HG02885 (cell line): ENCODE results near the gene ANKRD12.
"Not testable (repeated sequence)": the region's sequence is repeated elsewhere in the genome, so short reads cannot be mapped to it uniquely, and the experiment has no call there.

Experiments used
- ATAC-seq: cut with Tn5 transposase; IDR thresholded peaks from one replicate; pipeline ENCODE4 v1.9.1; 2021; ENCODE audit warnings: mild to moderate bottlenecking; ENCODE audit not compliant: unreplicated experiment, poor library complexity

Gene ANKRD12

DNA sequence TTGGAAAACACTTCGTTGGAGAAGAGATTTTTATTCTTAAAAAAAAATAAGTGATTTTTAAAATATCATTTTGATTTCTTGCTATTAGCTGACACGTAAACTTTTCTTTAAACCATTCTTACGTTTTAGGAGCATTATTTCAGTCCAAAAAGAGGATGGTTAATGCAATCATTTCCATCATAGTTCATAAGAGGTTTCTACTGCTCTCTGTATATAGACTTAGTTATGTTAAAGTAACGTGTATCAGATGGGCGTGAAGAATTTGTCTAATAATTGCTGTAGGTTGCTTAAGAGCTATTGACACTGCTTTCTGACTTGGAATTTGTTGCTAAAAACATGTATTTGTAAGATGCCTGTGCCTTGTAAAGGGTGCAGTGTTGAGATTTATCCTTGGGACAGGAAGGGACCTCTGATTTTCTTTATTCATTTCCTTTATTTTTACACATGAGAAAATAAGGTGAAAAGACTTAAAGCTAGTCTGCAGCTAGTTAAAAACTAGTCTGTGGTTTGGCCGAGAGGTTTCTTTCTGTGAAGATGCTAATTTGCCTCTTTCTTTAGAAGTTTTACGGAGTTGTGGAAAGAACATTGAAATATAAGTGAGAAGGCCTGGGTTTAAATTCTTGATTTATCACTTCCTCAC, 2.9 kb downstream of the ANKRD12 start:
- no peak for ATAC-seq

DNA sequence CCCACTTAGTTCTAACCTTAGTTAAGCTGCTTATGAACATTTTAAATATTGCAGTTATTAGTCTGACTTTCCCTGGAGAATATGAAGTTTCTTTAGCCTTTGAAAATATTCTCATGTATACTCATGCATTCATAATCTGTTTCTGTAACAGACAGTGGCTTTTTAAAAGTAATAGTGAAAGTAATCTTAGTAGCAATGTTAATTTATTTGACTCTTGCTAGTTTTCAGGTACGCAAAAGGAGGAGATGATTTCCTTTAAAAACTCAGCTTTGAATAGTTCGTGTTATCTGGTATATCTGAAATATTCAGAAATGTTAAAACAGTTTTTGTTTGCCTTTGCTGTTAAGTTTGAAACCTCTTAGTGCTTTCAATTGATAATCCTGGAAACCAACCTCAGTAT, 3.8 kb downstream of the ANKRD12 start:
- ATAC-seq: no peak

DNA sequence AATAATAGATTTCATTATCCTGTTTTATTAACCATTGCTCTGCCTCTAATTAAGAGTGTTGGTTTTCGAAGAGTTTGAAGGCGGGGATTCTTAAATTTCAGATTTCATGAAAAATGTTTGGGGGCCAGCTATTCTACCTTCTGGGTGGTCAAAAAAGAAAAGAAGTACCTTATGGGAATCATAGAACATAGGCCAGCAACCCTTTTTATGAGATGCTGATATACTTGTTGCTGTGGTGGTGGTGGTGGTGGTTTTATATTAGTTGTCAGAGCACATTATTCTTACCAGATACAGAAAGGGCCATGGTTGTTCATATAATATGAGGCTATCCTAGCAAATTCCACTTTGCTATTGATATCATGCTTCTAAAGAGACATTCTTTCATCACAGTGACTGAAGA, 4.4 kb downstream of the ANKRD12 start:
- no peak for ATAC-seq

DNA sequence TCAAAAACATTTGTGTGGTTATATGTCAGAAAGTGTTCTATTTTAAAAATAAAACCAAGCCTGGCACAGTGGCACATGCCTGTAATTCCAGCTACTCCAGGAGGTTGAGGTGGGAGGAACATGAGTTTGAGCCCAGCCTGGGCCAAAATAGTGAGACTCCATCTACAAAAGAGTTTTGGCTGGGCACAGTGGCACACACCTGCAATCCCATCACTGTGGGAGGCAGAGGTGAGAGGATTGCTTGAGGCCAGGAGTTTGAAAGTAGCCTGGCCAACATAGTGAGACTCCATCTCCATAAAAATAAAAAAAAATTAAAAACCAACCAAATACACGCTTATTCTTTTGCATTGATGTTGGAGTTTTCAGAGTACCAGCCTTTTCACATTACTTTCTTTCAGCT, 9.6 kb downstream of the ANKRD12 start:
- ATAC-seq: no peak

DNA sequence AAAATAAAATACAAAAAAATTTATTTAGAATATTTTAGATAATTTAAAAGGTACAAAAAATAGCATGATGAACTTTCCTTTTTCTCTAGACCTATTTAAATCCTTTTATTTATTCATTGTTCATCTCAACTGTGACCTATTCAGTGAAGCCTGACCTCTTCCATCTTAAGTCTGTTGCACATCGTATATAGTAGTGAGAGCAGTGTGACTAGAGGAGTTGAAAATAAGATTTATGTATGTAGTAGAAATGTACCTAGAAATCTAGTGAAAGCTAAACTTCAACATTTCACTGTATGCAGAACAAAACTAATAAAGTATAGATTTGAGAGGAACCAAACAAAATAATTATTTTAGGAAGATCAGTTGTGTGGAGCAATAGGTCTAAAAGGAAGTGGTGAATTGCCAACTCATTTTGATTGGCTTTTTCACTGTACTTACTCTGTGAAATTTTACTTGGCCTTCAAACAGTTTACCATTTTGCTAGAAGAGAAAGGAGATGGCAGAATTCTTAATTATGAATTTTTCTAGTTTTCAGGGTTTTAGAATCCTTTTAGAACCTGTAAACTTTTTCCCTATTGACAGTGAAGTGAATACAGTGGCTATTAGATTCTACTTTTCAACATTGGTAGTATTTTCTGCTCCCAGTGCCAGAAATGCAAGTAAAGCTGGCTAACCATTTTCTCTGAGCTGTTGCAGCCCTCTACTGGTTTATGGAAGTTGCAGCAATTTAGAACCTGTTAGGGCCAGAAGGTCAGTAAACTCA, 11.0 kb downstream of the ANKRD12 start:
- peak; percentile 51 for ATAC-seq

DNA sequence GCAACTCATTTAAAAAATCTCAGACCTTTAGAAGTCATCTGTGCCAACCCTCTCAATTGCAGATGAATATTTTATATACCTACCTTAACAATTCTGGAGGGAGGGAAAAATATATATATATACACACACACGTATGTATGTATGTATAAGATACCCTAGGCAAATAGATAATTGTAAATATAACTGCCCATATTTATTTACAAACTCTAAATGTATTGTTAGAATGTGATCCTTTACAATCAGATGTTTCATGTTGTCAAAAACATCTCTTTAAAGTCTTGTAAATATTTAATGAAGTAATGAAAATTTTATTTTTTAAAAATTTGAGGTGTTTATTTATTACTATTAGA, 11.6 kb downstream of the ANKRD12 start:
- ATAC-seq: no peak

DNA sequence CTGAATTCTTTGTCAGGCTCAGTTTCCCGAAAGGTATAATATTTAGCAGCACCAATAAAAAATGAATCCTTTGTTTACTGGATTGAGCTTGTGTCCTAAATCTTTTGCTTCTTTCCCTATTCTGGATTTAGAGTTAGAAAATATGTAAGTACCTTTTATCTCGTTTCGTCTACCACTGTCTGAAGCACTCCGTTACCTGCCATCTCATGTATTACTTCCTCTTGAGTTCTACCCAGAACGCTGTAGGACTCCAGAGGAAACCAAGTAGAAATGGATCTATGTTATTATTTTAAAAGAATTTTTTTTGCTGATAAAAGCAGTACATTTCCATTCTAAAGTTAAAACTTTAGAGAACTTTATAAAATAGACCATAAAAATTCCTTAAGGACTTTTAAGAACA, 13.5 kb downstream of the ANKRD12 start:
- ATAC-seq: no peak

DNA sequence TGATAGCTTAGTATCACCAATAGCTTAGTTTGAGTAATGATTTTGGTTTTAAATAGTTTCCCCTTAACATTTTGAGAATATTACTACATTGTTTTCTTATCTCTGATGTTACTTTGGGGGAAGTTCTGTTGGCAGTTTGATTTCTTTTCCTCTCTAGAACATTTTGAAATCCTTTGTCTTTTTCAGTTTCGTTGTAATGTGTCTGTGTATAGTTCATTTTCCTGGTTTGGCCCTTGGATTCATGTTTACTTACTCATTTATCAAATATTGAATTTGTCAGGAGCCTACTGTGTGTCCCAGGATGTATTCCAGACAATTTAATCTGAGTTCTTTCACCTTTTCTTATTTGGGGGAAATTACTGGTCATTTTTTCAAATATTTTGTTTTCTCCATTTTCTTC, 16.7 kb downstream of the ANKRD12 start:
- no peak for ATAC-seq

DNA sequence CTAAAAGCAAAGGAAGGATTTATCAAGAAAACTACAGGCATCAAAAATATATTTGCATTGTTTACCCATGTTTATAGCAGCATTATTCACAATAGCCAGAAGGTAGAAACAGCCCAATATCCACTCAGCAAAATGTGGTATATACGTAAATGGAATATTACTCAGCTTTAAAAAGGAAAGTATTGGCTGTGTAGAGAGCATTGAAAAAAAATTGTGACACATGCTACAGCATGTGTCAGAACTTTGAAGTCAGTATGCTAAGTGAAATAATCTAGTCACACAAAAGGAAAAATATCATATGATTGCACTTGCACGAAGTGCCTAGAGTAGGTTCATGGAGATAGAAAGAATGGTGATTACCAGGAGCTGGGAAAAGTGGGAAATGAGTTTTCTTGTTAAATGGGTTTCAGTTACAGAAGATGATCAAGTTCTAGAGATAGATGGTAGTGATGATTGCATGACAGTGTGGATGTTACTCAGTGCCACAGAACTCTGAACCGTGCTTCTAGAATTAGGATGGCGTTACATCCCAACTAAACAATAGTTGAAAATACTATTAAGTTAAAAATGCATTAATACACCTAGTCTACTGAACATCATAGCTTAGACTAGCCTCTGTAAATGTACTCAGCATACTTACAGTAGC, 20.1 kb downstream of the ANKRD12 start:
- no peak for ATAC-seq

DNA sequence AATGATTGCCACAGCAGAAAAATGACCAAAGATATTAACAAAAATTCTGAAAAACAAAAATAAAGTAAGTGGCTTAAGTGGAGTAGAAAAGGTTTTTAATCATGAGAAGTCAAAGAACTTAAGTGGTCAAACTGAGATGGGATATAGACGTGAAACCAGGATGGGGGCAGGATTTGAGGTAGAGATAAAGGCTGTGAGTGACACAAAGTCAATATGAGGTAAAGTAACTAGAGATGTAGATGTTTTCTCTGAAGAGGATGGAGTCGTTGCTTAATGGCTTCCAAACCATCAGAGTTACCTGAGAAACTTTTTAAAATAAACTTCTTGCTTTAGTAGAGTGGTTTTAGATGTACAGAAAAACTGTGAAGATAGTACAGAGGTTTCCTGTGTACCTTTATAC, 21.2 kb downstream of the ANKRD12 start:
- no peak for ATAC-seq

DNA sequence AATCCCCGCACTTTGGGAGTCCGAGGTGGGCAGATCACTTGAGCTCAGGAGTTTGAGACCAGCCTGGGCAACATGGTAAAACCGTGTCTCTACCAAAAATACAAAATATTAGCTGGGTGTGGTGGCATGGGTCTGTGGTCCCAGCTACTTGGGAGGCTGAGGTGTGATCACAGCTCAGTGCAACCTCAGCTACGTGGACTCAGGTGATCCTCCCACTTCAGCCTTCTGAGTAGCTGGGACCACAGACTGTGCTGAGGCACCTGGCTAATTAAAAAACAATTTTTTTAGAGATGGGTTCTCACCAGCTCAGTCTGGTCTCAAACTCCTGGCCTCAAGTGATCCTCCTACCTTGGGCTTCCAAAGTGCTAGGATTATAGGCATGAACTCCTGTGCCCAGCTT, 23.4 kb downstream of the ANKRD12 start:
- ATAC-seq: no peak

DNA sequence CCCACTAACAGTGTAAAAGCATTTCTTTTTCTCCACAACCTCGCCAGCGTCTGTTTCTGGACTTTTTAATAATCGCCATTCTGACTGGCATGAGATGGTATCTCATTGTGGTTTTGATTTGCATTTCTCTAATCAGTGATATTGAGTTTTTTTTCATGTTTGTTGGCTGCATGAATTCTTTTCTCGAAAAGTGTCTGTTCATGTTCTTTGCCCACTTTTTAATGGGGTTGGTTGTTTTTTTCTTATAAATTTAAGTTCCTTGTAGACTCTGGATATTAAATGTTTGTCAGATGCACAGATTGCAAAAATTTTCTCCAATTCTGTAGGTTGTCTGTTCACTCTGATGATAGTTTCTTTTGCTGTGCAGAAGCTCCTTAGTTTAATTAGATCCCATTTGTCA, 26.1 kb downstream of the ANKRD12 start:
- not testable (repeated sequence) for ATAC-seq

DNA sequence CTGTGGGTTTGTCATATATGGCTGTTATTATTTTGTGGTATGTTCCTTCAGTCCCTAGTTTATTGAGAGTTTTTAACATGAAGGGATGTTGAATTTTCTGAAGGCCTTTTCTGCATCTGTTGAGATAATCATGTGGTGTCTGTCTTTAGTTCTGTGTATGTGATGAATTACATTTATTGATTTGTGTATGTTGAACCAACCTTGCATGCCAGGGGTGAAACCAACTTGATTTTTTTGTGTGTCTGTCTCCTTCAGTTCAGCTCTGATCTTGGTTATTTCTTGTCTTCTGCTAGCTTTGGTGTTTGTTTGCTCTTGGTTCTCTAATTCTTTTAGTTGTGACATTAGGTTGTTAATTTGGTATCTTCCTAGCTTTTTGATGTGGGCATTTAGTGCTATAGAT, 27.6 kb downstream of the ANKRD12 start:
- ATAC-seq: not testable (repeated sequence)

DNA sequence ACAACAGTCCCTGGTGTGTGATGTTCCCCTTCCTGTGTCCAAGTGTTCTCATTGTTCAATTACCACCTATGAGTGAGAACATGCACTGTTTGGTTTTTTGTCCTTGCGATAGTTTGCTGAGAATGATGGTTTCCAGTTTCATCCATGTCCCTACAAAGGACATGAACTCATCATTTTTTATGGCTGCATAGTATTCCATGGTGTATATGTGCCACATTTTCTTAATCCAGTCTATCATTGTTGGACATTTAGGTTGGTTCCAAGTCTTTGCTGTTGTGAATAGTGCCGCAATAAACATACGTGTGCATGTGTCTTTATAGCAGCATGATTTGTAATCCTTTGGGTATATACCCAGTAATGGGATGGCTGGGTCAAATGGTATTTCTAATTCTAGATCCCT, 29.3 kb downstream of the ANKRD12 start:
- ATAC-seq: not testable (repeated sequence)

DNA sequence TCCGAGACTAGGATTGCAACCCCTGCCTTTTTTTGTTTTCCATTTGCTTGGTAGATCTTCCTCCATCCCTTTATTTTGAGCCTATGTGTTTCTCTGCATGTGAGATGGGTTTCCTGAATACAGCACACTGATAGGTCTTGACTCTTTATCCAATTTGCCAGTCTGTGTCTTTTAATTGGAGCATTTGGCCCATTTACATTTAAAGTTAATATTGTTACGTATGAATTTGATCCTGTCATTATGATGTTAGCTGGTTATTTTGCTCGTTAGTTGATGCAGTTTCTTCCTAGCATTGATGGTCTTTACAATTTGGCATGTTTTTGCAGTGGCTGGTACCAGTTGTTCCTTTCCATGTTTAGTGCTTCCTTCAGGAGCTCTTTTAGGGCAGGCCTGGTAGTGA, 32.9 kb downstream of the ANKRD12 start:
- ATAC-seq: not testable (repeated sequence)

DNA sequence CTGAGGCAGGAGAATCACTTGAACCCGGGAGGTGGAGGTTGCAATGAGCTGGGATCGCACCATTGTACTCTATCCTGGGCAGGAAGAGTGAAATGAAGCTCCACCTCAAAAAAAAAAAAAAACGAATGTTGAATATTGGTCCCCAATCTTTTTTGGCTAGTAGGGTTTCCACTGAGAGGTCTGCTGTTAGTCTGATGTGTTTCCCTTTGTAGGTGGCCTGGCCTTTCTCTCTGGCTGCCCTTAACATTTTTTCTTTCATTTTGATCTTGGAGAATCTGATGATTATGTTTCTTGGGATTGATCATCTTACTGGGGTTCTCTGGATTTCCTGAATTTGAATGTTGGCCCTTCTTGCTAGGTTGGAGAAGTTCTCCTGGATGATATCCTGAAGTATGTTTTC, 35.3 kb downstream of the ANKRD12 start:
- ATAC-seq: not testable (repeated sequence)

DNA sequence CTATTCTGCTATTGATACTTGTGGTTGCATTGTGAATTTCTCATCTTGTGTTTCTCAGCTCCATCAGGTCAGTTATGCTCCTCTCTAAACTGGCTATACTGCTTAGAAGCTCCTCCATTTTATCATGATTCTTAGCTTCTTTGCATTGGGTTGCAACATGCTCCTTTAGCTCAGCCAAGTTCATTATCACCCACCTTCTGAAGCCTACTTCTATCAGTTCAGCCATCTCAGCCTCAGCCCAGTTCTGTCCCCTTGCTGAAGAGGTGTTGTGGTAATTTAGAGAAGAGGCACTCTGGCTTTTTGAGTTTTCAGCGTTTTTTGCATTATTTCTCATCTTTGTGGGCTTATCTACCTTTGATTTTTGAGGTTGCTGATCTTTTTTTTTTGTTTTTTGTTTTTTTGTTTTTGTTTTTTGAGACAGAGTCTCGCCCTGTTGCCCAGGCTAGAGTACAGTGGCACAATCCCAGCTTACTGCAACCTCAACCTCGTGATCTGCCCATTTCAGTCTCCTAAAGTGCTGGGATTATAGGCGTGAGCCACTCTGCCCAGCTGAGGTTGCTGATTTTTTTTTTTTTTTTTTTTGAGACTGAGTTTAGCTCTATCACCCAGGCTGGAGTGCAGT, 36.0 kb downstream of the ANKRD12 start:
- no peak for ATAC-seq

DNA sequence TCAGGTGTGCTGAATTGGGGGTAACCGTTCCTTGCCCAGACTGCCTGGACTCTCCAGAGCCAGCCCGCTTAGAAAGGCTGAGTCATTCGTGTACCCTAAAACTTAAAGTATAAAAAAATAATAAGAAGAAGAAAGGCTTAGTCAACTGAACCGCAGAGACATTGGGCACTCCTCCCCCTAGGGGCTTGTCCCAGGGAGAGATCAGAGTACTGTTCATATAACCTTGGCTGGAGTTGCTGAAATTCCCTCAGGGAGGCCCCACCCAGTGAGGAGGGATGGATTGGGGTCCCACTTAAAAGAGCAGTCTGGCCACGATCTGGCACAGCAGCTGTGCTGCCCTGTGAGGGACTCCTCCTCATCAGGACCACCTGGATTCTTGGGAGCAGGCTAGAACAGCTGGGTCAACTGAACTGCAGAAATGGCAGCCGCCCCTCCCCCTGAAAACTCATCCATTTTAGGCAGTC, 37.2 kb downstream of the ANKRD12 start:
- peak; percentile 84 for ATAC-seq

DNA sequence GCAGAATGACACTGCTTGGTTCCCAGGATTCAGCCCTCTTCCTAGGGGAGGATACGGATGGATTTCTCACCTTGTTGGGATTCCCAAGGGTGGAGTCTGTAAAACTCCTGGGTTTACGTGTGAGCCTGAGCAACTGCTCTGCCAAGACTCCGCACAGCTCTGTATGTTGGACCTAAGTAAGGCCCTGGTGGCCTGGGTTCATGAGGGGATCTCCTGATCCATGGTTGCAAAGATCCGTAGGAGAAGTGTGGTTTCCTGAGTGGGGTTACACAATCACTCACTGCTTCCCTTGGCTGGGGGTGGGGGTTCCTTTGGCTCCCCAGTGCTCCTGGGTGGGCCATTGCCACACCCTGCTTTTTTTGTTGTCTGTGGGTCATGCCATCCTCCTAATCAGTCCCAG, 37.7 kb downstream of the ANKRD12 start:
- ATAC-seq: no peak

DNA sequence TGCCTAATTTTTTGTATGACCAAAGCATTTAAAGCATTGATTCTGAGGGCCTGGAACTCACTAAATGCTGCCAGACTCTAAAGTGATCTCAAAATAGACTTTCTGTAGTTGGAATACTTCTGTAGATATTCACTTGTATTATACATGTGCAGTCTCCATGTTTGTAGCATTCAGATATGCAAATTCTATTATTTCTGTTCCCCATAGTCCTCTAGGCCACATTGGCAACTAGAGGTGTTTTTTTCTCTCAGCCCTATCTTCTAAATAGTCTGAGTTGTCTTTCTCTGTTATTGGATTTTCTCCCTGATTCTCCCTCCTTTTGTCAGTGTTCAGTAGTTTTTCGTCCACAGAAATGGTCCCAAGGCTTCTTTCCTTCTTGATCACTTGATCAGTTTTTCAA, 38.5 kb downstream of the ANKRD12 start:
- no peak for ATAC-seq

DNA sequence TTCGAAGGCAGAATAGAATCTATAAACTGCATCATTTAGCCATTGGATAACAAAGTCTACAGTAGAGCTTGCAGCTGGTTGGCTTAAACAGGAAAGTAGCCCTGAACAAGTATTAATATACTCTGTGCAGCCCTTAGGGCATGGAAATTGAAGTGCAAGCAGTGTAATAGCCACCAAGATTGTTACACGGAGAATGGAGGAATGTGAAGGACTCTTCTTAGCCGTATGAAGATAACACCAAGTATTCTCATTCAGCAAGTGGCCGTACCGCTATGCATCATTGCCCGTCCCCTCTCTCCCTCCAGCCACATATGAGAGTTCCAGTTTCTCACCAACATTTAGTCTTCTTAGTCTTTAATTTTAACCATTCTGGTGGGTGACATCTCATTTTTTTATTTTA, 40.5 kb downstream of the ANKRD12 start:
- no peak for ATAC-seq
